OCI-M2 (cell line): ENCODE data around the gene PROB1.
"Not testable (repeated sequence)": the region's sequence is repeated elsewhere in the genome, so short reads cannot be mapped to it uniquely, and the experiment has no call there.

ENCODE experiments used
- DNase-seq: peaks from one replicate; lab custom pipeline; 2025; ENCODE audit not compliant: unreplicated experiment; lab: John Stamatoyannopoulos, UW

Gene PROB1

GRCh38 chr5:139379626-139380449 lies 15.1 kb downstream of the PROB1 start:
- DNase-seq = no peak

- no peak for DNase-seq
Observed at GRCh38 chr5:139378941-139379361, 16.0 kb downstream of the PROB1 start.

DNA sequence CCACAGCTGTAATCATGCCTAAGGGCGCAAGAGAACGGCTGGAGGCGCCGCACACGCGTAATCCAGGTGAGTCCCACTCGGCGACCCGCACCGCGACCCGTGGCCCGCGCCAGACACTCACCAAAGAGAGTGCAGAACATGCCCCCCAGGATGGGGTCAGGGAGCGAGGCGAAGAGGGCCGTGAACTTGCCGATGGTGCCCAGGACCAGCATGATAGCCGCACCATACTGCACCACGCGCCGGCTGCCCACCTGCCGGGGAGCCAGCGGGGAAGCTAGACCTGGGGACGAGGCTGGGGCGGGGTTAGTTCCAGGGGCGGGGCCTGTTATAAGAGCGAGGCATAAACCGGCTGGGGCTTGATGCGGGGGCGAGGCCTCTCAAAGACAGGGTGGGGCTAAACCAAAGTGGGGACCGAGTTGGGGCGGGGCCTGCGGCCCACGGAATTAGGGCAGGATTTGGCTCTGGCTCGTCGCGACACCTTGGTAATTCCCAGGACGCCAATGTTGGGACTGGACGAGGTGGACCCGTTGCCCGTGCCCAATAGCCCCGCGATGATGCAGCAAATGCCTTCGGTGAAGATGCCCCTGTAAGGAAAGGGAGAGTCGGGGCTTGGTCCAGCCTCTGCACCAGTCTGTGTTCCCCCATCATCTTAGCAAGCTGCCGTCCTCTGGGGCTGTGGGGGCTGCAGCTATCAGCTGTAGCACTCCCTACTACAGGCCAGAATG lies 16.6 kb downstream of the PROB1 start:
- no peak for DNase-seq

- no peak for DNase-seq
Observed at GRCh38 chr5:139377226-139377625, 17.7 kb downstream of the PROB1 start.

DNA sequence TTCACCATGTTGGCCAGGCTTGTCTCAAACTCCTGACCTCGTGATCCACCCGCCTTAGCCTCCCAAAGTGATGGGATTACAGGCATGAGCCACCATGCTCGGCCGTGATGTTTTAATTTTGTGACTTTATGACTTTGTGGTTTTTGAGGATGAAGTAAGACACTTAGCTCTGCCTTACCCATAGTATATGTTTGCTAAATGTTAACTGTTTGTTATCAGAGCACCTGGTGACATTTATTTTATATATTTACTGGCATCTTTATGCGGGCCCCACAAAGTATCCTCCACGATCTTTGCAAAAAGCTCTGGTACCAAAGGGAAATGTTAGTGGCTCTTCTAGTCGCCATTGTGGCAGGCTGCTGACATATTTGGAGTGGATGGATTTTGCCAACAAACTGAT lies 18.5 kb downstream of the PROB1 start:
- DNase-seq = no peak

DNA sequence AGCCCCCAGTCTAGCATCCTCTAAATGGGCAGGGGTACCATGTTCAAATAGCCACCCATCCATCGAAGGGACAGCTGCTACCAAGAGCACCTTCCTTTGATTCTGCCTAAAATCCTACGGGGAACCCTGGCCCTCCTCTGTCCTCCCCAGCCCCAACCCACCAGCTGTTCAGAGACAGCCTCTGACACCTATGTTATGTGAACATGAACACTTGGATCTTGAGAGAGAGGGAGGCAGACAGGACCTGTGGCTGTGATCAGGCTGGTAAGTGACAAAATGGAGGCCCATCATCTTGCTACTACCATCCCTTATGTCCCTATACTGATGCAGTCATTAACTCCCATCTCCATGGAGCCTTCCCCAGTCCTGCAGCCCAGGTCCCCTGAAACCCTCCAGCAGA lies 20.0 kb downstream of the PROB1 start:
- no peak for DNase-seq

DNA sequence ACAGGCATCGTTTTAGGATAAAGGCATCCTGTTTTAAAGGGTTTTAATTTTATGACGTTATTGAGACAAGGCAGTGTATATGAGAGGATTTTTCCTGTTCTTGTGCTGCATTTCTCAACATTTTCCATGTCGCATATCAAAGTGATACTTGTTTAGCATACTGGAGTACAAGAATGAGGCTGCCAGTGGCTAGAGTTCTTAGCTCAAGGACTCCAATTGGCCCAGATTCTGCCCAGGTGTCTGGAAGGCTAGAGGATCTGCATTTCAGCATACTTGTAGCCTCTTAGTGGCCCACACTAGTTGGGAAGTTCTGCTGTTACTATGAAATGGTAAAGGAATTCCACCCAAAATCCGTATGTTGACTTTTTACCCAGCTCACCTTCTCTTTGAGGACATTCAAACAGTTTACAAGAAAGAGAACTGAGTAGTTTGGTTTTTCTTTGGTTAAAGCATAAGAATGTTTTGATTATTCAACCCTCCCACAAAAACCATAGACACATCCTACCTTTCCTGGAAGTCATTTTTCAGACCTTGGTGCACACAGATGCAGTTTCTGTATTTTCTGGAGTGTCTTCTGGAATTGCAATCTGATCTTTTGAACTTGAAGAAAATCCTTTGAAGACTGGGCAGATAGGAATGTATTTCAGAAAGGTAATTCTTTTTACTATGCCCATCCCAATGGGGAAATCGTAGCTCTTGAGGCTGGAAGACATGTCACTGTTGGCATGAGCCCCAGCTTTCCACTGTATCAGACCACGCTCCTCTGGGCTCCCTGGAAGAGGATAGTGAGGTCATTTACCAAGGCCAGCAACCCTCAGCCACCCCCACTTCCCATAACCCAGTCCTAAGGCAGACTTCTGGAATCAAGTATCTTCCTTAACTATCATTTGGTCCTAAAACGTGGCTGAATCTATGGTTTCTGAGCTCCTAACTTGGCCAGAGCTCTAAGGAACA lies 23.1 kb downstream of the PROB1 start:
- DNase-seq = no peak

DNA sequence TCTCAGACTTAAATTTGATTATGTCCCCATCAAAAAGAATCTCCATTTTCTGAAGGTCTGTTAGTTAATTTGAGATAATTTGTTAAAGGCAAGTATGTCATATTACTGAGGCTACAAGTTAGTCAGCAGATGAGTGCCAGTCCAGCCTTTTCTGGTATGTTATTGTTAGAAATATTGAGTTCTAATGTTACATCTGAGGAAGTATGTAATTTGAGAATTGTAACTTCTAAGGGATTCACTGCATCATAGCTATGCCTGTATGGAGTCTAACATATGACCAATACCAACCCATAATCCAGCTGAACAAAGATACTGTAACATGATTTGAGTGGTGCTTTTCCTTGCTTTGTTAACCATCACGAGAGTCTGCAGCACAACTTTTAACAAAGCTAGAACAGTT lies 25.7 kb downstream of the PROB1 start:
- DNase-seq = no peak

DNA sequence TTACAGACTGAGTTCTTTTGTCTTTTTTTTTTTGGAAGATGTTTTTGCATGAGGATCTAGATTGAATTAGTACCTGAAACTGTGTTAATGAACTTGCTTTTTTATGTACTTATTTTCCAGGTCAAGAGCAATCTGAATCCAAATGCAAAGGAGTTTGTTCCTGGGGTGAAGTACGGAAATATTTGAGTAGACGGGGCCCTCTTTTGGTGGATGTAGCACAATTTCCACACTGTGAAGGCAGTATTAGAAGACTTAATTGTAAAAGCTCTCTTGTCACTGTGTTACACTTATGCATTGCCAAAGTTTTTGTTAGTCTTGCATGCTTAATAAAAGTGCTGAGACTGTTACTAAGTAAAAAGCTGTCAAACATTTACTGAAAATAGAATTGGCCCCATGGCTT lies 26.3 kb downstream of the PROB1 start:
- DNase-seq = no peak

DNA sequence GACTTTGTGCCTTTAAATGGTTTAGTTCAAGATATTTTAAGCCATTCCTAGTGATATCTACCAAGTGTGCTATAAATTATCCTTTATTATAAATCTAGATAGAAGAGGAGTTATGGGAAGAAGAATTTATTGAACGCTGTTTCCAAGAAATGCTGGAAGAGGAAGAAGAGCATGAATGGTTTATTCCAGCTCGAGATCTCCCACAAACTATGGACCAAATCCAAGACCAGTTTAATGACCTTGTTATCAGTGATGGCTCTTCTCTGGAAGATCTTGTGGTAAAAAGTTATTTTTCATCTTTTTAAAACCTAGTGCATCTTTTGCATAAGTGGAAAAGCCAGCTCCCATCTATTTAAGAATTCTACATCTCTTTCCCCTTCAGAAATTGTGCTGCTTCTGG lies 30.4 kb downstream of the PROB1 start:
- DNase-seq = no peak

DNA sequence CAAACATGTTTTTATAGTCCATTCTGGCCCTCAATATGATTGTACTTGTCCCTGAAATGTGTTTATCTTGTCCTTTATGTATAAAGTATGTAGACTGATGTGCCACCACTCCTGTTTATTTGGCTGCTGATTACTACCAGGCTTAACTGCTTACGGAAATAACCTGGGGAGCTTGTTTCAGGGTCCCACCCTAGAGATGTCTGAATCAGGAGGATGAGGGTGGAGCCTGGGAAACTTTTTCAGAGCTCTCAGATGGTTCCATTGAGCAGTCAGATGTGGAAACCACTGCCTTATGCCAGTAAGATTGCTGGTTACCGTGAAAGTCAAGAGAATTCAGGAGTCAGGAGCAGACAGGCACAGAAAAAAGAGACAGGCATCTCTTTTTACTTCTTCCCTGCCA lies 31.0 kb downstream of the PROB1 start:
- DNase-seq = no peak

DNA sequence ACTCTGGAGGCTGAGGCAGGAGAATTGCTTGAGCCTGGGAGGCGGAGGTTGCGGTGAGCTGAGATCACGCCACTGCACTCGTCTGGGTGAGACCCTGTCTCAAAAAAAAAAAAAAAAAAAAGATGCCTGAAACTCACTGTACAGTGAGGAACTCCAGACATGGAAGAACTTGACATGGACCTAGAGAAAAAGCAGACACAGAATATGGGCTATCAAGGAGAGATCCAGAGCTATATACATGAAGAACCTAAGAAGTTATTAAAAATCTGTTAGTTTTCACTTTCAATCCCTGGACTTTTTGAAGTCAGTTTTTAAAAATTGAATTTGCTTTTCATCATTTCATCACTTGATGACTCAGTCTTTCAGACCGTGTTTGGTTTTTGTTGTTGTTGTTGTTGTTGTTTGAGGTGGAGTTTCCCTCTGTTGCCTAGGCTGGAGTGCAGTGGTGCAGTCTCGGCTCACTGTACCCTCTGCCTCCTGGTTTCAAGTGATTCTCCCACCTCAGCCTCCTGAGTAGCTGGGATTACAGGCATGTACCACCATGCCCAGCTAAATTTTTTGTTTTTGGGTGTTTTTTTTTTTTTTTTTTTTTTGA lies 33.0 kb downstream of the PROB1 start:
- DNase-seq = no peak

GRCh38 chr5:139360384-139360783 lies 34.5 kb downstream of the PROB1 start:
- DNase-seq = no peak

DNA sequence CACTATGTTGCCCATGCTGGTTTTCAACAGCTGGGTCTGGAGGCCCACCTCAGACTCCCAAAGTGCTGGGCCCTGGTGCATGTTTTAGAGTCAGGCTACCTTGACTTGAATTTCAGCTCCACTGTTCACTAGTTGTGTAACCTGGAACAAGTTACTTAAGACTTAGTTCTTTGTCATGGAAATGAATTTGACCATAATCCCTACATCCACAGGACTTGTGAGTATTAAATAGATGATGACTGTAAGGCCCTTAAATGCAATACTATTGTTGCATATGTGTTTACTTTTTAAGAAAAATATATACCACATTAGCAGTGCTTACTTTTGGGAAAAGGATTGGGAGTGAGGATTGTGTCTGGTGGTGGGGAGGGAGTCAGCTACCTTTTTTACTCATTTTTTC lies 36.8 kb downstream of the PROB1 start:
- no peak for DNase-seq

DNA sequence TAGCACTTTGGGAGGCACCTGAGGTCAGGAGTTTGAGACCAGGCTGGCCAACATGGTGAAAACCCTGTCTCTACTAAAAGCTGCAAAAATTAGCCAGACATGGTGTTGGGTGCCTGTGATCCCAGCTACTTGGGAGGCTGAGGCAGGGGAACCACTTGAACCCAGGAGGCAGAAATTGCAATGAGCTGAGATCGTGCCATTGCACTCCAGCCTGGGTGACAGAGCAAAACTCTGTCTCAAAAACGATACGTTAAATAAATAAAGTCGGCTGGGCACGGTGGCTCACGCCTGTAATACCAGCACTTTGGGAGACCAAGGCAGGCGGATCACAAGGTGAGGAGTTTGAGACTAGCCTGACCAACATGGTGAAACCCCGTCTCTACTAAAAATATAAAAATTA lies 39.0 kb downstream of the PROB1 start:
- not testable (repeated sequence) for DNase-seq

DNA sequence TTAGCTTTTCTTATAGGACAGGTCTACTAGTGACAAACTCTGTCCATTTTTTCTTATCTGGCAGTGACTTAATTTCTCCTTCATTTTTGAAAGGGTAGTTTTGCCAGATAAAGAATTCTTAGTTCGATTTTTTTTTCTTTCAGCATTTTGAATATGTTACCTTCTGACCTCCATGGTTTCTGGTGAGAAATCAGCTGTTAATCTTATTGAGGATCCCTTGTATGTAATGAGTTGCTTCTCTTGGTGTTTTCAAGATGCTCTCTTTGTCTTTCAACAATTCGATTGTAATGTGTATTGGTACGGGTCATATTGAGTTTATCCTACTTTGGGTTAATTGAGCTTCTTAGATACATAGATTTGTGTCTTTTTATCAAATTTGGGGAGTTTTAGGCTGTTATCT lies 40.7 kb downstream of the PROB1 start:
- DNase-seq = no peak

DNA sequence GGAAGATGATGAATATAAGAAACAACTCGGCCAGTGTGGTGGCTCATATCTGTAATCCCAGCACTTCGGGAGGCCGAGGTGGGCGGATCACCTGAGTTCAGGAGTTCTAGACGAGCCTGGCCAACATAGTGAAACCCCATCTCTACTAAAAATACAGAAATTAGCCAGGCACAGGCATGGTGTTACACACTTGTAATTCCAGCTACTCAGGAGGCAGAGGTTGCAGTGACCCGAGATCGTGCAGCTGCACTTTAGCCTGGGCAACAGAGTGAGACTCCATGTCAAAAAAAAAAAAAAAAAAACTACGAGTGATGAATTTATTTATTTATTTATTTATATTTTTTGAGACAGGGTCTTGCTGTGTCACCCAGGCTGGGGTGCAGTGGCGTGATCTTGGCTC lies 47.0 kb downstream of the PROB1 start:
- not testable (repeated sequence) for DNase-seq

DNA sequence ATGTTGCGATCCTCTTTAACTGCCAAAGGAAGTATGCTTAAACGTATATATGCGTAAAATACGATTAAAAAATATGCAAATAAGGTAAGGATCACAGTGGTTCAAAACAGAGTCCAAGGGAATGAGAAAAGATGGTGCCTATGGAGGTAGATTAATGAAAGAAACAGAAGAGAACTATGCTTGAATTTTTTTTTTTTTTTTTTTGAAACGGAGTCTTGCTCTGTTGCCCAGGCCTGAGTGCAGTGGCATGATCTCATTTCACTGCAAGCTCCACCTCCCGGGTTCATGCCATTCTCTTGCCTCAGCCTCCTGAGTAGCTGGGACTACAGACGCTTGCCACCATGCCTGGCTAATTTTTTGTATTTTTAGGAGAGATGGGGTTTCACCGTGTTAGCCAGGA lies 49.5 kb downstream of the PROB1 start:
- DNase-seq = not testable (repeated sequence)

DNA sequence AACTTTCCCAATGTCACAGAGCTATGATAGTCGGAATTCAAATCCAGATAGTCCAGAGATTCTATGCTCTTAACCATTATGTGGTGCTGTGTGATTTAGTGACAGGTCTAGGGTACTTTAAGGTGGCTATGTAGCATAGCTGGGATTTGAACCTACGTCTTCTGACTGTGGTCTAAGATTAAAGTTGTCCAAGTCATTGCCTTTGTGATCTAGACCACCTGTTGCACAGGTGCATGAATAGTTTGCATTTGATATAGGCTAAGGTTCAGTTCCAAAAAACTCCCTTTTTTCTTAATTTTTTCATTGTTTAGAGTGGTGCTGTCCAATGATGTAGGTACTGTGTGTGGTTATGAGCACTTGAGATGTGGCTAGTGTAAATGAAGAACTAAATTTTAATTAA lies 50.7 kb downstream of the PROB1 start:
- DNase-seq = no peak

DNA sequence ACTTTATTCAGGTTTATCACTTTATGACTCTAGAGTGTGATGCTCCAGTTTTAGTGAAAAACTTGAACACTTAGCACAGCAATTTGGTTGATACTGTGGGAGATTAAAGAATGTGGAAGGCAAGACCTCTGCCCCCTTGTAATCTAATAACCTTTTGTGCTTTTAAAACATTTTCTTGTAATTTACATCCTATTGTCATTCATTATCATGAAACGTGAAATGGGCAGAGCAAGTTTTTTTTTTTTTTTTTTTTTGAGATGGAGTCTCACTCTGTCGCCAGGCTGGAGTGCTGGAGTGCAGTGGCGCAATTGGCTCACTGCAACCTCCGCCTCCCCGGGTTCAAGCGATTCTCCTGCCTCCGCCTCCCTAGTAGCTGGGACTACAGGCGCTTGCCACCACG lies 51.4 kb downstream of the PROB1 start:
- no peak for DNase-seq

DNA sequence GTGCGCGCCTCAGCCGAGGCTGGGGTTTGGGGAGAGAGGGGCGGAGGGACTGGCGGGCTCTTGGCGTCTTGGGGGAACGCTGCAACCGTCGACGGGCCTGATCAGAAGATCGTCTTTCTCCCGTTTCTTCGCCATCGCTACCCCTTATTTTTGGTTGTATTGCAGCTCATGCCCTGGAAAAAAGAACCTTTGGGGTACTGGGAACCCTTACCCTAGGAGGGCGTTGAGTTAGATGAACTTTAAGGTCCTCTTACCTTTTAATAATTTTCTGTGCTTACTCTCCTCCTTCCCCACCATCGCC lies 52.5 kb downstream of the PROB1 start:
- no peak for DNase-seq
